Measurements from ENCODE around the gene MMEL1. TPM values are rescaled to one million over a fixed set of nuclear protein-coding genes. Genes with fewer than 3 reads are reported as not detected.

MMEL1 gene
- total RNA-seq, 1 experiment from 2014 or later = not detected

- no peak for ATAC-seq
- Mint-ChIP-seq H3K4me1 (no peaks in the 10 kb centered on the region), H3K27me3 (ENCODE audit: low read depth) (peaks cover 58% of the 10 kb centered on the region), H3K36me3 (peaks cover 12% of the 10 kb centered on the region), H3K9me3 (peaks cover 30% of the 10 kb centered on the region), H3K27ac (no peak overlapping the region), H3K4me3 (no peak overlapping the region)
- CTCF ChIA-PET = no interaction called here
- TF ChIP-seq OVOL2 (CRISPR knock-in tag; IDR thresholded peaks at IDR 0.05; ENCODE audit: borderline replicate concordance) (no peak), NR1H2 (CRISPR knock-in tag; IDR thresholded peaks at IDR 0.05) (no peak), SOX15 (CRISPR knock-in tag; IDR thresholded peaks at IDR 0.05) (no peak)
- no peak for DNase-seq (ENCODE audit: low spot score)
- POLR2A ChIA-PET = no interaction called here
Measured at GRCh38 chr1:2624735-2625300, 8.0 kb downstream of the MMEL1 start.

GRCh38 chr1:2623571-2624337 is 9.1 kb downstream of the MMEL1 start:
- no peak overlapping the region for H3K27ac Mint-ChIP-seq
- no peak for DNase-seq (ENCODE audit: low spot score)
- peaks cover 62% of the 10 kb centered on the region for H3K27me3 Mint-ChIP-seq (ENCODE audit: low read depth)
- CTCF ChIA-PET = no interaction called here
- H3K9me3 Mint-ChIP-seq = peaks cover 38% of the 10 kb centered on the region
- H3K4me1 Mint-ChIP-seq = no peaks in the 10 kb centered on the region
- no peak for TF ChIP-seq ZNF263 (CRISPR knock-in tag; IDR thresholded peaks at IDR 0.05; ENCODE audit: low read depth)
- no peak for TF ChIP-seq IRF1 (CRISPR knock-in tag; IDR thresholded peaks at IDR 0.05)
- no peak for TF ChIP-seq ZNF121 (CRISPR knock-in tag; IDR thresholded peaks at IDR 0.05)
- no peak for TF ChIP-seq GRHL2 (CRISPR knock-in tag; IDR thresholded peaks at IDR 0.05; ENCODE audit: insufficient replicate concordance, severe bottlenecking)
- TF ChIP-seq ZNF416 (CRISPR knock-in tag; IDR thresholded peaks at IDR 0.05) = no peak
- TF ChIP-seq NR1H2 (CRISPR knock-in tag; IDR thresholded peaks at IDR 0.05) = no peak
- TF ChIP-seq CREB1 (CRISPR knock-in tag; IDR thresholded peaks at IDR 0.05) = no peak
- peaks cover 15% of the 10 kb centered on the region for H3K36me3 Mint-ChIP-seq
- POLR2A ChIA-PET = no interaction called here
- H3K4me3 Mint-ChIP-seq = no peak overlapping the region
- no peak for ATAC-seq

GRCh38 chr1:2617971-2618470 is 14.8 kb downstream of the MMEL1 start:
- Mint-ChIP-seq H3K4me1 (peaks cover 5% of the 10 kb centered on the region), H3K27me3 (ENCODE audit: low read depth) (peaks cover 40% of the 10 kb centered on the region), H3K9me3 (peaks cover 79% of the 10 kb centered on the region), H3K27ac (no peak overlapping the region), H3K36me3 (peaks cover 37% of the 10 kb centered on the region), H3K4me3 (no peak overlapping the region)
- ATAC-seq (no peak), DNase-seq (ENCODE audit: low spot score) (no peak)
- CTCF ChIA-PET = no interaction called here
- POLR2A ChIA-PET = no interaction called here
- TF ChIP-seq MAX (CRISPR knock-in tag; IDR thresholded peaks at IDR 0.05) (no peak), KAT7 (CRISPR knock-in tag; IDR thresholded peaks at IDR 0.05; ENCODE audit: borderline replicate concordance) (no peak), ZNF425 (CRISPR knock-in tag; conservative IDR thresholded peaks at IDR 0.05) (no peak), AR (CRISPR knock-in tag; IDR thresholded peaks at IDR 0.05) (no peak), FOXP4 (CRISPR knock-in tag; IDR thresholded peaks at IDR 0.05) (no peak)
